ENCODE measurements around the gene APLP1. TPM values are rescaled to one million over a fixed set of nuclear protein-coding genes. Genes with fewer than 3 reads are reported as not detected.

Gene APLP1
- total and polyA plus RNA-seq, 2 of the 4 experiments (the other 2 are of a cell fraction): 4.7 to 41.0 TPM

- DNase-seq (no peak), ATAC-seq (ENCODE audit: low read depth) (no peak)
- in situ Hi-C loops (cut with MboI; ENCODE audit: low sequenced_read_pairs) (no loop called here), dilution Hi-C loops (cut with HindIII; ENCODE audit: low sequenced_read_pairs, unreplicated experiment) (no loop called here), intact Hi-C loops (cut with micrococcal nuclease) (no loop called here)
- H3K27ac ChIP-seq (ENCODE audit: insufficient read depth, low read length): no peak overlapping the region
- H2AK9ac ChIP-seq (replicated peaks; ENCODE audit: low read depth, low read length, poor library complexity): no peak overlapping the region
- H3K9me1 ChIP-seq (ENCODE audit: insufficient read depth, low read length): no peaks in the 10 kb centered on the region
- H3K4me1 ChIP-seq (ENCODE audit: control insufficient read depth, insufficient read depth, low read length): no peaks in the 10 kb centered on the region
- no peaks in the 10 kb centered on the region; the same call in 1 of the 2 replicates for H4K20me1 ChIP-seq (ENCODE audit: insufficient read depth, low read length)
- H3K4me2 ChIP-seq (ENCODE audit: low read depth, low read length): no peak overlapping the region
- no peak overlapping the region for H3K4ac ChIP-seq (ENCODE audit: low read depth, low read length)
- peaks cover 58% of the 10 kb centered on the region for H3K27me3 ChIP-seq (ENCODE audit: control insufficient read depth, insufficient read depth, low read length)
- no TSS peak for BruUV-seq (replicated peaks)
- H2BK5ac ChIP-seq (ENCODE audit: low read depth, low read length, poor library complexity, severe bottlenecking): no peak overlapping the region
- no peaks in the 10 kb centered on the region for H3K36me3 ChIP-seq (ENCODE audit: control insufficient read depth, insufficient read depth, low read length)
- H3K56ac ChIP-seq (ENCODE audit: extremely low read depth, insufficient read depth, low read length): no peak overlapping the region
- H2AK5ac ChIP-seq (ENCODE audit: low read depth, low read length): no peak overlapping the region
- no peak overlapping the region for H3K9ac ChIP-seq (ENCODE audit: low read depth, low read length)
- POLR2A ChIA-PET (ENCODE audit: unreplicated experiment): no interaction called here
- no peak overlapping the region for H3K4me3 ChIP-seq (ENCODE audit: insufficient read depth, low read depth, low read length)
- H4K5ac ChIP-seq (ENCODE audit: low read depth, low read length): no peak overlapping the region
- no peak overlapping the region for H3K23ac ChIP-seq (ENCODE audit: low read depth, low read length)
- no peak overlapping the region for H2BK15ac ChIP-seq (ENCODE audit: low read depth, low read length)
- CTCF ChIA-PET: no interaction called here
- H2BK20ac ChIP-seq (ENCODE audit: low read depth, low read length): no peak overlapping the region
- H3K9me3 ChIP-seq (ENCODE audit: control insufficient read depth, insufficient read depth, low read length): no peaks in the 10 kb centered on the region
- TF ChIP-seq MXI1 (IDR thresholded peaks at IDR 0.05; ENCODE audit: borderline replicate concordance, low read depth, low read length): no peak
- no peak for TF ChIP-seq SMC3 (IDR thresholded peaks at IDR 0.05; ENCODE audit: low read depth, low read length)
- no peak overlapping the region for H4K91ac ChIP-seq (ENCODE audit: insufficient read depth, low read depth, low read length)
- H2BK120ac ChIP-seq (ENCODE audit: low read depth, low read length): no peak overlapping the region
- H3K18ac ChIP-seq (ENCODE audit: low read depth, low read length): no peak overlapping the region
- H2AFZ ChIP-seq (replicated peaks; ENCODE audit: low read length, poor library complexity): no peak overlapping the region
- H4K8ac ChIP-seq (ENCODE audit: low read depth in 2 of 2, low read length in 2 of 2): no peak overlapping the region
- no peak overlapping the region for H3K14ac ChIP-seq (replicated peaks; ENCODE audit: low read depth, low read length)
- WGBS, 2 experiments (ENCODE audit: extremely low coverage in 2 of 2, insufficient read length in 1 of 2): 56% methylated on average over 8 of the region's 14 CpGs; no CpG with 5 or more reads in 1 of the 2 experiments
- H3K79me1 ChIP-seq (ENCODE audit: low read depth in 1 of 2, low read length in 2 of 2): no peaks in the 10 kb centered on the region
These were observed 5.8 kb upstream of the APLP1 start for GRCh38 chr19:35862528-35862927.

Data from IMR-90 (cell line).